SK-N-MC (cell line): ENCODE data around the gene TTLL11.

Experiments used
- EZH2 ChIP-seq: fragments of 200-600 bp; sonication (generic); IDR thresholded peaks from one replicate; pipeline ENCODE4 v1.6.1; 2017; ENCODE audit warnings: antibody characterized with exemption
- POLR2AphosphoS5 ChIP-seq: IDR thresholded peaks from 2 replicates; pipeline ENCODE4 v1.6.1; 2012; ENCODE audit warnings: mild to moderate bottlenecking, low read depth, low read length, borderline replicate concordance

- no peak for TF ChIP-seq POLR2AphosphoS5
- TF ChIP-seq EZH2: no peak
These were observed 207.7 kb downstream of the TTLL11 start for GRCh38 chr9:121885345-121885901.
